ENCODE data around the gene TMEM168.
"Not testable (repeated sequence)": the region's sequence is repeated elsewhere in the genome, so short reads cannot be mapped to it uniquely, and the experiment has no call there.

The TMEM168 gene, protein sequence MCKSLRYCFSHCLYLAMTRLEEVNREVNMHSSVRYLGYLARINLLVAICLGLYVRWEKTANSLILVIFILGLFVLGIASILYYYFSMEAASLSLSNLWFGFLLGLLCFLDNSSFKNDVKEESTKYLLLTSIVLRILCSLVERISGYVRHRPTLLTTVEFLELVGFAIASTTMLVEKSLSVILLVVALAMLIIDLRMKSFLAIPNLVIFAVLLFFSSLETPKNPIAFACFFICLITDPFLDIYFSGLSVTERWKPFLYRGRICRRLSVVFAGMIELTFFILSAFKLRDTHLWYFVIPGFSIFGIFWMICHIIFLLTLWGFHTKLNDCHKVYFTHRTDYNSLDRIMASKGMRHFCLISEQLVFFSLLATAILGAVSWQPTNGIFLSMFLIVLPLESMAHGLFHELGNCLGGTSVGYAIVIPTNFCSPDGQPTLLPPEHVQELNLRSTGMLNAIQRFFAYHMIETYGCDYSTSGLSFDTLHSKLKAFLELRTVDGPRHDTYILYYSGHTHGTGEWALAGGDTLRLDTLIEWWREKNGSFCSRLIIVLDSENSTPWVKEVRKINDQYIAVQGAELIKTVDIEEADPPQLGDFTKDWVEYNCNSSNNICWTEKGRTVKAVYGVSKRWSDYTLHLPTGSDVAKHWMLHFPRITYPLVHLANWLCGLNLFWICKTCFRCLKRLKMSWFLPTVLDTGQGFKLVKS

DNA sequence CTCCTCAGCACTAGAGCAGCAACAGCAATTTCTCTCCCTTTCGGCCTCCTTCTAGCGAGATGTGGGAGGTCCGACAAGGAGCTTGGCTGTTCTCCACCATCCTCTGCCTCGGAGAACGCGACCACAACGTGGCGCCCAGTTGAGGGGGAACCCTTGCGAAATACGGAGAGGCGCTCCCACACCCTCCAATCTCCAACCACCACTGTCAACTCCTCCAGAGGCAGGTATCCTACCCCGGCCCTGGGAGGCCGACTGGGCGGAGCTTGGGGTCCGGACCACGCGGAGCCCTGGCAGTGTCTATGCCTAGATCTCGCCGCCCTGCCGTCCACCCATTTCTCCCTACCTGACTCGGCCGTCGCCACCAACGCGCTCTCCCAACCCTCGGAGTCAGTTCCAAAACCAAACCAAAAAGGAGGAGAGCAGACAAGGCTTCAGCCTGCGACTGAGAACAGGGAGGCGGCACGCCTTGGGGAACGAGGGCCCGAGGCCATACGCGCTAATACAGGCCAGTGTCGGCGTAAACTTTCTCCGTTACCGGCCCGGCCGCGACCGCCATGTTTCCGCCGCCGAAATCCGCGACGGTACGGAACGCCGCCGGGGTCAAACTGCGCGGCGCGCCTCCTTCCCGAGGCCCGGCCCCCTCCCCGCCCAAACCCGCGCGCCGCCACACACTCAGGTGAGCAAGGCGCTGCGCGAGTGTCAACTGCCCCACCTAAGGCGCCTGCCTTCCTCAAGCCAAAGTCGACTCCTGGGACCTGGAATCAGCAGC is at the start of gene TMEM168:
TSS of gene TMEM168 (minus strand) at position 577 of the 769 bp plus-strand sequence. CDS start 5,568 bp downstream, outside the sequence.
- Histone ChIP-seq H3K36me3 (ENCODE audit: control insufficient read depth, insufficient read depth, low read length) (no peaks in the 10 kb centered on the region), H3K9me3 (ENCODE audit: control insufficient read depth, insufficient read depth, low read depth, low read length) (no peaks in the 10 kb centered on the region), H3K27ac (ENCODE audit: low read depth, low read length) (peak within 1 kb of the TSS; percentile 69), H3K4me3 (ENCODE audit: low read depth, low read length) (peak within 1 kb of the TSS; percentile 84), H3K9ac (ENCODE audit: low read length) (peak within 1 kb of the TSS; percentile 95), H3K4me1 (ENCODE audit: control insufficient read depth, insufficient read depth, low read length) (no peaks in the 10 kb centered on the region), H3K27me3 (ENCODE audit: control insufficient read depth, insufficient read depth, low read length) (no peaks in the 10 kb centered on the region)

DNA sequence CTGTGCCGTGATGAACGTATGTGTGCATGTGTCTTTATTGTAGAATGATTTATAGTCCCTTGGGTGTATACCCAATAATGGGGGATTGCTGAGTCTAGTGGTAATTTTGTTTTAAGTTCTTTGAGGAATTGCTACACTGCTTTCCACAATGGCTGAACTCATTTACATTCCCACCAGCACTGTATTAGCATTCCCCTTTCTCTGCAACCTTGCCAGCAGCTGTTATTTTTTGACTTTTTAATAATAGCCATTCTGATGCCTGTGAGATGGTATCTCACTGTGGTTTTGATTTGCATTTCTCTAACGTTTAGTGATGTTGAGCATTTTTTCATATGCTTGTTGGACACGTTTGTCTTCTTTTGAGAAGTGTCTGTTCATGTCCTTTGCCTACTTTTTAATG is 45.7 kb upstream of the TMEM168 start:
- H3K27me3 ChIP-seq (ENCODE audit: control insufficient read depth, insufficient read depth, low read length); H3K4me3 ChIP-seq (ENCODE audit: low read depth, low read length); H3K9me3 ChIP-seq (ENCODE audit: control insufficient read depth, insufficient read depth, low read depth, low read length); H3K4me1 ChIP-seq (ENCODE audit: control insufficient read depth, insufficient read depth, low read length); H3K36me3 ChIP-seq (ENCODE audit: control insufficient read depth, insufficient read depth, low read length); H3K27ac ChIP-seq (ENCODE audit: low read depth, low read length); H3K9ac ChIP-seq (ENCODE audit: low read length): not testable (repeated sequence)

DNA sequence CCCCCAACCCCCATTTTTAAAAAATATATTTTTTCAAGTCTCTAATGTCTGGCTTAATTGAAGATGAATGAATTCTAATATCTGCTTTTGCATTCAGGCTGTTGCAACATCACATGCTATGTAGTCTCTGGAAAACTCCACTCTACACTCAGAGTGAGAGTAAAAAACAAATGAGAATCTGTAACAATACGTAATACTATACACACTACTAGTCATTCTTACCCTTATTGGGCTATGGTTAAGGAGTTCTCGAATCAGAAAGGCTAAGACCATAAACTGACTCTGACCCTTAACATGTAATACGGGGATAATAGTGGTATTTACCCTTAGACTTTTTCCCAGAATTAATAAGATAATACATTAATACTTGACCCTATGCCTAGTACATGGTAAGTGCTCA is 42.9 kb upstream of the TMEM168 start:
- H3K9me3 ChIP-seq (ENCODE audit: control insufficient read depth, insufficient read depth, low read depth, low read length): no peaks in the 10 kb centered on the region; the same call in 1 of the 2 replicates
- H3K4me3 ChIP-seq (ENCODE audit: low read depth, low read length): no peak overlapping the region
- no peaks in the 10 kb centered on the region for H3K36me3 ChIP-seq (ENCODE audit: control insufficient read depth, insufficient read depth, low read length)

DNA sequence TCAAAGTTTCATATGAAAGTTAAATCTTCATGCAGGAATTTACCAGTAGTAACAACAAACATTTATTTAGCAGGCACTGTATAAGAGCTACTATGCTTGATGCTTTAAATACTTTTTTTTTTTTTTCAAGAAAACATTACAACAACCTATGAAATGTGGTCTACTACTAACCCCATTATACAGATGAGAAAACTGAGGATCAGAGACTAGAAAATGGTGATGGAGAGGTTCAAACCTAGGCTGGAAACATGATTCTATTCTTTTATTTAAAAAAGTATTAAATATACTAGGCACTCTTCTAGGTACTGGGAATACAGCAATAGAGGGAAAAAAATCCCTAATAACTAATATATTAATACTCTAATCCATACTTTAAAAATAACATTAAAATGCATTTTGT is 40.6 kb upstream of the TMEM168 start:
- H3K4me3 ChIP-seq (ENCODE audit: low read depth, low read length): no peak overlapping the region
- H3K36me3 ChIP-seq (ENCODE audit: control insufficient read depth, insufficient read depth, low read length): no peaks in the 10 kb centered on the region
- no peaks in the 10 kb centered on the region for H3K27me3 ChIP-seq (ENCODE audit: control insufficient read depth, insufficient read depth, low read length)
- H3K27ac ChIP-seq (ENCODE audit: low read depth, low read length): no peak overlapping the region
- no peak overlapping the region for H3K9ac ChIP-seq (ENCODE audit: low read length)
- no peaks in the 10 kb centered on the region for H3K4me1 ChIP-seq (ENCODE audit: control insufficient read depth, insufficient read depth, low read length)
- no peaks in the 10 kb centered on the region; the same call in 1 of the 2 replicates for H3K9me3 ChIP-seq (ENCODE audit: control insufficient read depth, insufficient read depth, low read depth, low read length)

More for the DNA sequence above, 42.9 kb upstream of the TMEM168 start:
- Histone ChIP-seq H3K27me3 (ENCODE audit: control insufficient read depth, insufficient read depth, low read length) (no peaks in the 10 kb centered on the region), H3K27ac (ENCODE audit: low read depth, low read length) (no peak overlapping the region), H3K9ac (ENCODE audit: low read length) (no peak overlapping the region), H3K4me1 (ENCODE audit: control insufficient read depth, insufficient read depth, low read length) (no peaks in the 10 kb centered on the region)

DNA sequence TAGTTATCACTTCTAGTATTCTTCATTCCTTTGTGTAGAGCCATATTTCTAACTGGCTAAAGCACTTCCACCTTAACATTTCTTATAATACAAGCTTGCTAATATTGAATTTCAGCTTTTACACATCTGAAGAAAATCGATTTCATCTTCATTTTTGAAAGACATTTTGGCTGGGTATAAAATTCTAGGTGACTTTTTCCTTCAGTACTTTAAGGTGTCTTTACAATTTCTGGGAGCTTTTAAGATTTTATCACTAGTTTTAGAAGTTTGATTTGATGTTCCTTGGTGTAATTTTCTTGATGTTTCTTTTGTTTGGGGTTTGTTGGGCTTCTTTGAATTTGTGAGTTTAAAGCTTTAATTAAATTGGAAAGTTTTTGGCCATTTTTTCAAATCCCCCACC is 38.5 kb upstream of the TMEM168 start:
- Histone ChIP-seq H3K27me3 (ENCODE audit: control insufficient read depth, insufficient read depth, low read length) (no peaks in the 10 kb centered on the region), H3K9ac (ENCODE audit: low read length) (no peak overlapping the region), H3K27ac (ENCODE audit: low read depth, low read length) (no peak overlapping the region), H3K4me3 (ENCODE audit: low read depth, low read length) (no peak overlapping the region), H3K36me3 (ENCODE audit: control insufficient read depth, insufficient read depth, low read length) (no peaks in the 10 kb centered on the region), H3K9me3 (ENCODE audit: control insufficient read depth, insufficient read depth, low read depth, low read length) (no peaks in the 10 kb centered on the region; the same call in 1 of the 2 replicates), H3K4me1 (ENCODE audit: control insufficient read depth, insufficient read depth, low read length) (no peaks in the 10 kb centered on the region)

DNA sequence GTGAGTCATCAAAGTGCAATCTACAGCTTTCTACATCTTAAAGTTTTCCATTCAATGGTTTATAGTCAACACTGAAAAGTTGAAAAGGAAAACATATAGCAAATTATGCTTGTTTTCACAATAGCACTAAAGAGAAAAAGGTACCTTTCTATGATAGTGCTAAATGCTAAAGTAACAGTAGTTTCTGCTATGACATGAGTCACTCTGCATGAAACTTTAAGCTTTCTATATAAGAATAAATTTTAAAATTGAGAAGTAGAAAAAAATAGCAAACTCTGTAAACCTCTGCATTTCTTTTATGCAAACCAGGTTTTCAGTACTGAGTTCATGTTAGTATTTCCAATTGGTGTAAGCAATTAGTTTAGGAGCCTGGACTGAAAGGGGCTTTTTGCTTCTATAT is 31.2 kb upstream of the TMEM168 start:
- H3K27me3 ChIP-seq (ENCODE audit: control insufficient read depth, insufficient read depth, low read length): no peaks in the 10 kb centered on the region
- no peak overlapping the region for H3K4me3 ChIP-seq (ENCODE audit: low read depth, low read length)
- no peak overlapping the region for H3K27ac ChIP-seq (ENCODE audit: low read depth, low read length)
- no peak overlapping the region for H3K9ac ChIP-seq (ENCODE audit: low read length)
- H3K4me1 ChIP-seq (ENCODE audit: control insufficient read depth, insufficient read depth, low read length): no peaks in the 10 kb centered on the region; the same call in 1 of the 2 replicates
- H3K36me3 ChIP-seq (ENCODE audit: control insufficient read depth, insufficient read depth, low read length): no peaks in the 10 kb centered on the region
- H3K9me3 ChIP-seq (ENCODE audit: control insufficient read depth, insufficient read depth, low read depth, low read length): no peaks in the 10 kb centered on the region

DNA sequence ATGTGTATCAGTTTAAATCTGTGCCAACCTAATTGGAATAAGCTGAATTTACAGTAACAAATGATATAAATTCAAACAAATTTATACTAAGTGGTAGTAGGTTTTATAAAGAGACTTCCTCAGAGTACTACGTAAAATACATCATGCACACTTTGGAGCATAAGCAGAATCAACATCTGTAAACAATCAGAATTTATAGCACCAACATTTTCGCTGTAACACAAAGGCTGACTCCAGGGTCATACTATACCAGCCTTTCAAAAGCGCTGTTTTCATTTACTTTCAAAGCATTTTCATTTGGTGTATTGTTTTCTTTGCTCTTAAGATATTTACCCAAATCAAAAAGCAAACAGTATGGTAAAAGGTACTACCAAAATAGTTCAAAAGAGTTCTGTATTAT is 29.3 kb upstream of the TMEM168 start:
- H3K36me3 ChIP-seq (ENCODE audit: control insufficient read depth, insufficient read depth, low read length): no peaks in the 10 kb centered on the region
- H3K9me3 ChIP-seq (ENCODE audit: control insufficient read depth, insufficient read depth, low read depth, low read length): no peaks in the 10 kb centered on the region
- H3K27me3 ChIP-seq (ENCODE audit: control insufficient read depth, insufficient read depth, low read length): no peaks in the 10 kb centered on the region
- H3K27ac ChIP-seq (ENCODE audit: low read depth, low read length): no peak overlapping the region
- no peak overlapping the region for H3K4me3 ChIP-seq (ENCODE audit: low read depth, low read length)
- no peak overlapping the region for H3K9ac ChIP-seq (ENCODE audit: low read length)
- no peaks in the 10 kb centered on the region; the same call in 1 of the 2 replicates for H3K4me1 ChIP-seq (ENCODE audit: control insufficient read depth, insufficient read depth, low read length)

DNA sequence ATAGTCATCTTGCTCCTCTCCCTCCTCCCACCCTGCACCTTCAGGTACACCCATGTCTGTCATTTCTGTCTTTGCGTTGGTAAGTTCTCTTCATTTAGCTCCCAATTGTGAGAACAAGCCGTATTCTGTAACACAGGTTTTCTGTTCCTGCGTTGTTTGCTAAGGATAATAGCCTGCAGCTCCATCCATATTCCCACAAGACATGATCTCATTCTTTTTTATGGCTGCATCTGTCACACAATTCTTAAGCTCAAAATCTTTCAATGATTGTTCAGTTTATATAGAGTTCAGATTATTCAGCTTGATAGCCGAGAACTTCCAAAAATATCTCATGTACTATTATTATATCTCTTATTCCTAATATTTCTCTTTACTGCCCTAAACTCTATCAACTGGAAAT is 16.0 kb upstream of the TMEM168 start:
- no peak overlapping the region for H3K4me3 ChIP-seq (ENCODE audit: low read depth, low read length)
- no peaks in the 10 kb centered on the region for H3K27me3 ChIP-seq (ENCODE audit: control insufficient read depth, insufficient read depth, low read length)
- no peaks in the 10 kb centered on the region for H3K36me3 ChIP-seq (ENCODE audit: control insufficient read depth, insufficient read depth, low read length)
- H3K9ac ChIP-seq (ENCODE audit: low read length): no peak overlapping the region
- no peaks in the 10 kb centered on the region for H3K9me3 ChIP-seq (ENCODE audit: control insufficient read depth, insufficient read depth, low read depth, low read length)
- no peak overlapping the region for H3K27ac ChIP-seq (ENCODE audit: low read depth, low read length)
- peaks cover 6% of the 10 kb centered on the region; the same call in 1 of the 2 replicates for H3K4me1 ChIP-seq (ENCODE audit: control insufficient read depth, insufficient read depth, low read length)

DNA sequence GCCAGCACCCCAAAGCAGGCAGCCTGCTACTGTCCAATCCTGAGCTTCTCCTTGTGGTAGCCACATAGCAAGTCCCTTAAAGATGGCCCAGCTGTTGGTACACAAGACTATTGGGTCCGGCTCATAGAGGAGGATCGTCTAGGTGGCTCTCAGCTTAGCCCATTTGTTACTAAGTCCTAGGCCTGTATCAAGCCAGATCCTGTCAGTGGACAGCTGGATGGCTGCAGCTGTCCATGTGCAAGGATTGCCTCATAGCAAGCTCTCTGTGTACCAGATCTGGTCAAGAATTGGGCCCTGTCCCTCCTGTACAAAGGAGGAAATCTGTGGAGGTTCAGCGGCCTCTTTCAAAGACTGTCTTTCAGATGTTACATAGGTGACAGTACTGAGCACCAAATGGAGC is 12.2 kb upstream of the TMEM168 start:
- no peak overlapping the region for H3K27ac ChIP-seq (ENCODE audit: low read depth, low read length)
- H3K27me3 ChIP-seq (ENCODE audit: control insufficient read depth, insufficient read depth, low read length): no peaks in the 10 kb centered on the region

DNA sequence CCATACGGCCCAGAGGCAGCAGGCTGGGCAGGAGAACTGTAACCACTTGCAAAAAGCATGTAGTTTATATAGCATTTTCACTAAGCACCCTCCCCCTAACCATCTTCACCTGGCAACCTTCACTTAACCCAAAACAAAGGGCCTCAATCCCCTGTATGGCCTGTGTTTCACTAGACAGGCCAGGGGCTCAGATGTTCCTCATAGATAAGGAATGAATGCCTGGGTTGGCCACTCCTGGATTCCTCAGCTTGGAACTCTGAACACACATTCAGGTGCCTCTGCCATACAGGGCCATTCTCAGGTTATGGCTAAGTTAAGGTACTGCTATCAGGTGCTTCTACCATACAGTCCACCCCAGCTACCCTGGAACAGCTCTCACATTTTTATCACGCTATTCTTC is 10.3 kb upstream of the TMEM168 start:
- Histone ChIP-seq H3K9me3 (ENCODE audit: control insufficient read depth, insufficient read depth, low read depth, low read length) (no peaks in the 10 kb centered on the region), H3K4me1 (ENCODE audit: control insufficient read depth, insufficient read depth, low read length) (no peaks in the 10 kb centered on the region), H3K36me3 (ENCODE audit: control insufficient read depth, insufficient read depth, low read length) (no peaks in the 10 kb centered on the region), H3K9ac (ENCODE audit: low read length) (no peak overlapping the region), H3K27ac (ENCODE audit: low read depth, low read length) (no peak overlapping the region), H3K27me3 (ENCODE audit: control insufficient read depth, insufficient read depth, low read length) (no peaks in the 10 kb centered on the region), H3K4me3 (ENCODE audit: low read depth, low read length) (no peak overlapping the region)

More for the DNA sequence above, 12.2 kb upstream of the TMEM168 start:
- H3K4me1 ChIP-seq (ENCODE audit: control insufficient read depth, insufficient read depth, low read length): no peaks in the 10 kb centered on the region
- H3K9ac ChIP-seq (ENCODE audit: low read length): no peak overlapping the region
- no peaks in the 10 kb centered on the region for H3K9me3 ChIP-seq (ENCODE audit: control insufficient read depth, insufficient read depth, low read depth, low read length)
- H3K4me3 ChIP-seq (ENCODE audit: low read depth, low read length): no peak overlapping the region
- H3K36me3 ChIP-seq (ENCODE audit: control insufficient read depth, insufficient read depth, low read length): no peaks in the 10 kb centered on the region
